Activated CD4-positive, alpha-beta T cell treated with anti-CD3 and anti-CD28 coated beads for 36 hours (primary cell): ENCODE results near the gene BPIFB4. TPM values are rescaled to one million over a fixed set of nuclear protein-coding genes. Genes with fewer than 3 reads are reported as not detected.
"Not testable (repeated sequence)": the region's sequence is repeated elsewhere in the genome, so short reads cannot be mapped to it uniquely, and the experiment has no call there.

ENCODE experiments used
- ATAC-seq: fragments of 200-7000 bp; cut with Tn5 transposase; one replicate; pipeline ENCODE4 v1.10.0; 2021; ENCODE audit warnings: mild to moderate bottlenecking, moderate library complexity
- CTCF ChIA-PET: fragments of 350-600 bp; sonication (Branson Sonifier 250); formaldehyde crosslinking; loops from one replicate; lab custom pipeline; 2021; ENCODE audit warnings: antibody characterized with exemption; lab: Charles Lee
- POLR2A ChIA-PET: fragments of 350-600 bp; sonication (Branson Sonifier 250); formaldehyde crosslinking; loops from one replicate; lab custom pipeline; 2021; ENCODE audit warnings: antibody characterized with exemption, inconsistent platforms; lab: Charles Lee
- DNase-seq: peaks from one replicate; pipeline ENCODE4 v3.0.0-alpha.2; 2020
- H3K27ac Mint-ChIP-seq: one replicate; pipeline ENCODE4 v1.8.0; 2021; ENCODE audit warnings: mixed read lengths
- H3K27me3 Mint-ChIP-seq: one replicate; pipeline ENCODE4 v1.8.0; 2021; ENCODE audit warnings: mixed read lengths
- H3K36me3 Mint-ChIP-seq: one replicate; pipeline ENCODE4 v1.8.0; 2021; ENCODE audit warnings: low read depth, mixed read lengths
- H3K4me1 Mint-ChIP-seq: one replicate; pipeline ENCODE4 v1.8.0; 2021; ENCODE audit warnings: mixed read lengths
- H3K4me3 Mint-ChIP-seq: one replicate; pipeline ENCODE4 v1.8.0; 2021; ENCODE audit warnings: mild to moderate bottlenecking, moderate library complexity, mixed read lengths
- H3K9me3 Mint-ChIP-seq: one replicate; pipeline ENCODE4 v1.8.0; 2021; ENCODE audit warnings: low read depth, mixed read lengths
- intact Hi-C, 2 experiments: fragments of 100-400 bp; cut with DNase I in 1 of 2; cut with micrococcal nuclease in 1 of 2; formaldehyde crosslinking; loops; one replicate each; pipeline versions ENCODE4 v1.14.2 to v1.15.1; 2022 to 2024; cut with DNase I, micrococcal nuclease
- total RNA-seq, 2 experiments: library from RNA; stranded (reverse); gene quantifications; one replicate each; pipeline ENCODE4 v1.2.3, GENCODE V29; 2021

Gene BPIFB4
- total RNA-seq, 2 experiments from 2014 or later, result not detected

- CTCF ChIA-PET, result interaction anchor here (0.6 kb wide), 2 partner anchors 160 to 1609 kb away, joined by 3 read pairs; no protein-coding TSS in a partner anchor
- H3K36me3 Mint-ChIP-seq, H3K4me3 Mint-ChIP-seq, H3K9me3 Mint-ChIP-seq, POLR2A ChIA-PET, DNase-seq, H3K27me3 Mint-ChIP-seq, H3K4me1 Mint-ChIP-seq, ATAC-seq, intact Hi-C loops, H3K27ac Mint-ChIP-seq: not testable (repeated sequence)
Measured at GRCh38 chr20:33106058-33106620, 26.7 kb downstream of the BPIFB4 start.

GRCh38 chr20:33108661-33109060, 29.2 kb downstream of the BPIFB4 start:
- ChIA-PET CTCF (no interaction called here), POLR2A (no interaction called here)
- intact Hi-C loops, result no loop called here

GRCh38 chr20:33110147-33110825, 30.8 kb downstream of the BPIFB4 start:
- no peak for DNase-seq
- POLR2A ChIA-PET, result no interaction called here
- CTCF ChIA-PET, result interaction anchor here (0.6 kb wide), 1 partner anchor 9 kb away, joined by 3 read pairs; no protein-coding TSS in a partner anchor
- H3K4me1 Mint-ChIP-seq, result no peaks in the 10 kb centered on the region
- H3K36me3 Mint-ChIP-seq, result no peaks in the 10 kb centered on the region
- H3K27ac Mint-ChIP-seq, result no peak overlapping the region
- no peak overlapping the region for H3K4me3 Mint-ChIP-seq
- H3K27me3 Mint-ChIP-seq, result no peaks in the 10 kb centered on the region
- no peaks in the 10 kb centered on the region for H3K9me3 Mint-ChIP-seq
- intact Hi-C loops, result no loop called here
- no peak for ATAC-seq

More at GRCh38 chr20:33108661-33109060, 29.2 kb downstream of the BPIFB4 start:
- Mint-ChIP-seq H3K4me3 (no peak overlapping the region), H3K27ac (no peak overlapping the region), H3K36me3 (no peaks in the 10 kb centered on the region), H3K9me3 (no peaks in the 10 kb centered on the region), H3K27me3 (no peaks in the 10 kb centered on the region), H3K4me1 (no peaks in the 10 kb centered on the region)
- DNase-seq (no peak), ATAC-seq (no peak)

DNA sequence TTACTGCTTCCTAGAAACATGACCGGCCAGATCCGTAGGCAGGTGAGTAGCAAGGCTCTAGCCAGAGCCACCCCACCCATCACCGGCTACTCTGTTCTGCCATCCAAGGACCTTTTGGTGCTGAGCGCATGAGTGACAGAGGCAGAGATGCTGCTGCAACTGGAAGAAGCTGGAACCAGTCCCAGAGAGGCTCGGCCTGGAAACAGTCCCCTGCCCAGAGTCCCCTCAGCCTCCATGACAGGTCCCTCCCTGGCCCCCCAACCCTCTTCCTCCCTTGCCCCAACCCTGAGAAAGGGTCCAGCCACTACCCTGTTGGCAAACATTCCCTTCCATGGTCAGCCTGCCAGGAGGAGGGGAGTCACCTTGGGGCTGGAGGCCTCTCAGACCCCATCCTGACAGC, 31.9 kb downstream of the BPIFB4 start:
- intact Hi-C loops, result no loop called here
- no peak for DNase-seq

DNA sequence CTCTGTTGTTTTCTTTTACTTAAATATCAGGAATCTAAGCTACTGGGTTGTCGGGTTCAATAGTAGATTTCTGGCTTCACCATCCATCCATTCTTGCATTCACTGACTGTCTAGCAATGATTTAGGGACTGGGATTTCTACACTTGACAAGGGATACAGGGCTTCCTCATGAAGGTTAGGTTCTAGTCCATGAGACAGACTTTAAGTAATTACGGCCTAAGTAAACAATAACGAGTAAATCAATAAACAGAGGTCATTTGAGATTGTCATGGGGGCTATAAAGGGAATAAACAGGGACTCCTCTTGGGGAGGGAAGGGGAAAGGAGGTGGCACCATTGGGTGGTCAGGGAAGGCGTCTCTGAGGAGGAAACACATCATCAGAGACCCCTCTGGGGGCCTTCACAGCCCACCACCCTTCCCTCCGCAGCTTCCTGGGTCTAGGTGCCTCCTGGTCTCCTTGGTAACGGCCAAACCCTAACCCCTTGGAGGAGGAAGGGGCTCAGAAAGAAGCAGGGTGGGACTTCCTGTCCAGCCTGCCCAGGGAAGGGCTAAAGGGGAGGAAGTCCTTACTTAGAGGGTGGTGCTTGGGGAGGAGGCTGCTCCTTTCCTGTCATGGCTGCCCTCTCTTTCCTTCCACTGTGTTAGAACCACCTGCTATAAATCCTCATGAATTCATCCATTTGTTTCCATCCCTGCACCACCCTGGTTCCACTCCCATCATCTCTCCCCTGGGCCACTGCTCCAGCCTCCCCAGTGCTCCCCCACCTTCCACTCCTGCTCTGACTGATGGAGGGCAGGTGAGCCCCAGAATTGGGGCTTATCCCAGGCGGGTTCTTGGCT, 33.3 kb downstream of the BPIFB4 start:
- H3K4me3 Mint-ChIP-seq, result no peak overlapping the region
- H3K27me3 Mint-ChIP-seq, result no peaks in the 10 kb centered on the region
- no peaks in the 10 kb centered on the region for H3K36me3 Mint-ChIP-seq
- intact Hi-C loops, result no loop called here
- ATAC-seq, result no peak
- H3K27ac Mint-ChIP-seq, result no peak overlapping the region
- no peak for DNase-seq
- H3K9me3 Mint-ChIP-seq, result no peaks in the 10 kb centered on the region
- ChIA-PET CTCF (no interaction called here), POLR2A (no interaction called here)
- no peaks in the 10 kb centered on the region for H3K4me1 Mint-ChIP-seq

More for the DNA sequence above, 31.9 kb downstream of the BPIFB4 start:
- no peaks in the 10 kb centered on the region for H3K9me3 Mint-ChIP-seq
- H3K27me3 Mint-ChIP-seq, result no peaks in the 10 kb centered on the region
- H3K4me3 Mint-ChIP-seq, result no peak overlapping the region
- H3K27ac Mint-ChIP-seq, result no peak overlapping the region
- no peak for ATAC-seq
- CTCF ChIA-PET, result no interaction called here
- H3K36me3 Mint-ChIP-seq, result no peaks in the 10 kb centered on the region
- POLR2A ChIA-PET, result no interaction called here
- H3K4me1 Mint-ChIP-seq, result no peaks in the 10 kb centered on the region

GRCh38 chr20:33113387-33113908, 34.0 kb downstream of the BPIFB4 start:
- ATAC-seq (no peak), DNase-seq (no peak)
- Mint-ChIP-seq H3K9me3 (no peaks in the 10 kb centered on the region), H3K36me3 (no peaks in the 10 kb centered on the region), H3K4me1 (no peaks in the 10 kb centered on the region), H3K27ac (no peak overlapping the region), H3K27me3 (no peaks in the 10 kb centered on the region), H3K4me3 (no peak overlapping the region)
- ChIA-PET CTCF (interaction anchor here (1.1 kb wide), 1 partner anchor 186 kb away, joined by 4 read pairs; no protein-coding TSS in a partner anchor), POLR2A (no interaction called here)
- intact Hi-C loops, result no loop called here

- intact Hi-C loops, POLR2A ChIA-PET, H3K9me3 Mint-ChIP-seq, H3K4me3 Mint-ChIP-seq, H3K27ac Mint-ChIP-seq, CTCF ChIA-PET, H3K27me3 Mint-ChIP-seq, H3K4me1 Mint-ChIP-seq, ATAC-seq, DNase-seq, H3K36me3 Mint-ChIP-seq: not testable (repeated sequence)
Measured at GRCh38 chr20:33115501-33115900, 36.1 kb downstream of the BPIFB4 start.

DNA sequence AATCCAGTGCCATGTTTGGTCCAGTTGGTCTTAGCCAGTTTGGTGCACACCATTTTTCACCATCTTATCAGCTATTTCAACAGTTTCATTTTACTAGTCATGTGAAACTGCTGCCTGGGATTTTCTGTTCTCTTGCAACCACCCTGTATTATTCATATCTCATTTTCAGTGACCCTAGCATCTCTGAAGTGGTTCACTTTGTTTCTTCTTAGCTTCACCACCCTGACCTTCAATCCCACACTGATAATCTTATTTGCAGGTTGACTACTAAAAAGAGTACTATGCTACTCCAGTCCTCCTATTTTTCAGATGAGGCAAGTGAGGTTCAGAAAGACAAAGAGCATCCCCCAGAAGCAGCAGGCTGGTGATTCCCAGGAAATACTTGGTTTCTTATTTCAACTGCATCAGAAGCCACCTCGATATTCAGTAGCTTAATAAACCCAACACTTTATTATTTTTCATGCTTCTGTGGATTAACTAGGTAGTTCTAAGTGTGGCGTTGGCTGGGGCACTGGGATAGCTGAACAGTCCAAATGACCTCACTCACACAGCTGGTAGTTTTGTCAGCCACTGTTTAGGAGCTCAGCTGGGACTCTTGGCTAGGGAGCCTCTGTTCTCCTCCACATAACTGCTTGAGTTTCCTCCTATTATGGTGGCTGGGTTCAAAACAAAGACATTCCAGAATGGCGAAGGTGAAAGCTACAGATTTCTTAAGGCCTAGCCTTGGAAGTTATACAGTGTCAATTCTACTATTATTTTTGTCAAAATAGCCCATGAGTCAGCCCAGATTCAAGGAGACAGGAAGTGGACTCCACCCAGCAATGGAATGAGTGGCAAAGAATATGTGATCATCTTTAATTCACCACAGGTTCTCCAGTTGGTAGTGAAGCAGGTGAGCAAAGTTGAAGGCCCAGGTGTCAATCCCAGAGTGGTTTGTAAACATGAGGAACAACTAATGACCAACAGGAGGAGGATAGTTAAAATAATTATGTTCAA, 40.6 kb downstream of the BPIFB4 start:
- peak; percentile 81 for ATAC-seq
- DNase-seq, result no peak
- Mint-ChIP-seq H3K27ac (no peak overlapping the region), H3K27me3 (peaks cover 7% of the 10 kb centered on the region), H3K36me3 (no peaks in the 10 kb centered on the region), H3K9me3 (peaks cover 2% of the 10 kb centered on the region), H3K4me3 (no peak overlapping the region), H3K4me1 (peaks cover 11% of the 10 kb centered on the region)
- CTCF ChIA-PET, result interaction anchor here (0.6 to 0.9 kb wide), 3 partner anchors 12 to 181 kb away, joined by 3 to 4 read pairs (median 3); no protein-coding TSS in a partner anchor
- POLR2A ChIA-PET, result interaction anchor here (0.6 kb wide), 1 partner anchor 153 kb away, joined by 3 read pairs; no protein-coding TSS in a partner anchor
- intact Hi-C loops, result no loop called here

- no peak for ATAC-seq
- DNase-seq, result no peak
- no peaks in the 10 kb centered on the region for H3K36me3 Mint-ChIP-seq
- H3K4me1 Mint-ChIP-seq, result peaks cover 11% of the 10 kb centered on the region
- no peak overlapping the region for H3K27ac Mint-ChIP-seq
- H3K4me3 Mint-ChIP-seq, result no peak overlapping the region
- H3K27me3 Mint-ChIP-seq, result peaks cover 7% of the 10 kb centered on the region
- H3K9me3 Mint-ChIP-seq, result peaks cover 2% of the 10 kb centered on the region
- intact Hi-C loops, result no loop called here
- ChIA-PET POLR2A (no interaction called here), CTCF (interaction anchor here (0.9 kb wide), 1 partner anchor 13 kb away, joined by 3 read pairs; no protein-coding TSS in a partner anchor)
Measured at GRCh38 chr20:33120934-33121333, 41.5 kb downstream of the BPIFB4 start.

DNA sequence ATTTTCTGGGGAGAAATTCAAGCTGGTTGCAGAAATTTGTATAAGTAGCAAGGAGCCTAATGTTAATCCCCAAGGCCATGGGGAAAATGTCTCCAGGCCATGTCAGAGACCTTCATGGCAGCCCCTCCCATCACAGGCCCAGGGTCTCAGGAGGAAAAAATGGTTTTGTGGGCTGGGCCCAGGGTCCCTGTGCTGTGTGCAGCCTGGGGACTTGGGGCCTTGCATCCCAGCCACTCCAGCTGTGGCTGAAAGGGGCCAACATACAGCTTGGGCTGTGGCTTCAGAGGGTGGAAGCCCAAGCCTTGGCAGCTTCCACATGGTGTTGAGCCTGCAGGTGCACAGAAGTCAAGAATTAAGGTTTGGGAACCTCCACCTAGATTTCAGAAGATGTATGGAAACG, 42.9 kb downstream of the BPIFB4 start:
- H3K36me3 Mint-ChIP-seq, CTCF ChIA-PET, ATAC-seq, H3K27ac Mint-ChIP-seq, H3K9me3 Mint-ChIP-seq, intact Hi-C loops, H3K4me3 Mint-ChIP-seq, DNase-seq, H3K27me3 Mint-ChIP-seq, POLR2A ChIA-PET: not testable (repeated sequence)
- H3K4me1 Mint-ChIP-seq, result peaks cover 11% of the 10 kb centered on the region
